Measurements from ENCODE around the gene RNF32. TPM values are rescaled to one million over a fixed set of nuclear protein-coding genes. Genes with fewer than 3 reads are reported as not detected.

The RNF32 gene
- total and polyA plus RNA-seq, 2 of the 13 experiments (the other 11 are each of a cell fraction or from before 2014, with no cell fraction given), result not detected

- no peak for TF ChIP-seq FOXO4 (CRISPR knock-in tag; conservative IDR thresholded peaks at IDR 0.05)
- TF ChIP-seq GATAD1 (CRISPR knock-in tag; IDR thresholded peaks at IDR 0.05), result no peak; the same call in 1 of the 2 replicates
- TF ChIP-seq CREBL2 (CRISPR knock-in tag; IDR thresholded peaks at IDR 0.05; ENCODE audit: borderline replicate concordance), result no peak
- TF ChIP-seq ZNF510 (CRISPR knock-in tag; IDR thresholded peaks at IDR 0.05; ENCODE audit: low read depth), result no peak
- peak; percentile 62; the same call in 1 of the 2 replicates for TF ChIP-seq ZNF580 (CRISPR knock-in tag; IDR thresholded peaks at IDR 0.05; ENCODE audit: borderline replicate concordance, low read depth)
- 0 out of 2 replicates have a peak, but pooled peaks have one; percentile 72 for TF ChIP-seq ZNF335 (CRISPR knock-in tag; IDR thresholded peaks at IDR 0.05)
- peak; percentile 54; the same call in 1 of the 2 replicates for TF ChIP-seq KLF9 (CRISPR knock-in tag; IDR thresholded peaks at IDR 0.05; ENCODE audit: low read depth)
- peak; percentile 92 for TF ChIP-seq CBFB (CRISPR knock-in tag; IDR thresholded peaks at IDR 0.05)
- no peak for TF ChIP-seq ZNF607 (CRISPR knock-in tag; IDR thresholded peaks at IDR 0.05; ENCODE audit: borderline replicate concordance)
- TF ChIP-seq SRSF9 (IDR thresholded peaks at IDR 0.05; ENCODE audit: borderline replicate concordance, insufficient read depth, low read depth, low read length, poor library complexity, severe bottlenecking), result no peak
- TF ChIP-seq SRSF1 (optimal IDR thresholded peaks at IDR 0.05; ENCODE audit: low read depth, low read length), result no peak
- peak; percentile 90 for TF ChIP-seq POLR2G (IDR thresholded peaks at IDR 0.05; ENCODE audit: low read depth, low read length)
- no peak for TF ChIP-seq NPAS2 (CRISPR knock-in tag; IDR thresholded peaks at IDR 0.05; ENCODE audit: borderline replicate concordance)
- TF ChIP-seq ZEB1 (IDR thresholded peaks at IDR 0.05; ENCODE audit: insufficient replicate concordance, low read depth), result peak; percentile 96
- no peak for TF ChIP-seq ZFP36L2 (CRISPR knock-in tag; IDR thresholded peaks at IDR 0.05)
- 0 out of 2 replicates have a peak, but pooled peaks have one; percentile 15 for TF ChIP-seq HNRNPUL1 (IDR thresholded peaks at IDR 0.05; ENCODE audit: low read depth, low read length)
- TF ChIP-seq NR3C1 (CRISPR knock-in tag; IDR thresholded peaks at IDR 0.05), result no peak
- TF ChIP-seq, protein P1, sequence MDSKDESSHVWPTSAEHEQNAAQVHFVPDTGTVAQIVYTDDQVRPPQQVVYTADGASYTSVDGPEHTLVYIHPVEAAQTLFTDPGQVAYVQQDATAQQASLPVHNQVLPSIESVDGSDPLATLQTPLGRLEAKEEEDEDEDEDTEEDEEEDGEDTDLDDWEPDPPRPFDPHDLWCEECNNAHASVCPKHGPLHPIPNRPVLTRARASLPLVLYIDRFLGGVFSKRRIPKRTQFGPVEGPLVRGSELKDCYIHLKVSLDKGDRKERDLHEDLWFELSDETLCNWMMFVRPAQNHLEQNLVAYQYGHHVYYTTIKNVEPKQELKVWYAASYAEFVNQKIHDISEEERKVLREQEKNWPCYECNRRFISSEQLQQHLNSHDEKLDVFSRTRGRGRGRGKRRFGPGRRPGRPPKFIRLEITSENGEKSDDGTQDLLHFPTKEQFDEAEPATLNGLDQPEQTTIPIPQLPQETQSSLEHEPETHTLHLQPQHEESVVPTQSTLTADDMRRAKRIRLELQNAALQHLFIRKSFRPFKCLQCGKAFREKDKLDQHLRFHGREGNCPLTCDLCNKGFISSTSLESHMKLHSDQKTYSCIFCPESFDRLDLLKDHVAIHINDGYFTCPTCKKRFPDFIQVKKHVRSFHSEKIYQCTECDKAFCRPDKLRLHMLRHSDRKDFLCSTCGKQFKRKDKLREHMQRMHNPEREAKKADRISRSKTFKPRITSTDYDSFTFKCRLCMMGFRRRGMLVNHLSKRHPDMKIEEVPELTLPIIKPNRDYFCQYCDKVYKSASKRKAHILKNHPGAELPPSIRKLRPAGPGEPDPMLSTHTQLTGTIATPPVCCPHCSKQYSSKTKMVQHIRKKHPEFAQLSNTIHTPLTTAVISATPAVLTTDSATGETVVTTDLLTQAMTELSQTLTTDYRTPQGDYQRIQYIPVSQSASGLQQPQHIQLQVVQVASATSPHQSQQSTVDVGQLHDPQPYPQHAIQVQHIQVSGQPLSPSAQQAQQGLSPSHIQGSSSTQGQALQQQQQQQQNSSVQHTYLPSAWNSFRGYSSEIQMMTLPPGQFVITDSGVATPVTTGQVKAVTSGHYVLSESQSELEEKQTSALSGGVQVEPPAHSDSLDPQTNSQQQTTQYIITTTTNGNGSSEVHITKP (CRISPR knock-in tag; IDR thresholded peaks at IDR 0.05; ENCODE audit: low read depth), result no peak; the same call in 1 of the 2 replicates
- TF ChIP-seq SNAPC2 (CRISPR knock-in tag; IDR thresholded peaks at IDR 0.05), result no peak
- TF ChIP-seq ZZZ3 (CRISPR knock-in tag; IDR thresholded peaks at IDR 0.05; ENCODE audit: borderline replicate concordance), result no peak
- TF ChIP-seq SP140L (CRISPR knock-in tag; IDR thresholded peaks at IDR 0.05; ENCODE audit: borderline replicate concordance), result no peak; the same call in 1 of the 2 replicates
- TF ChIP-seq RFX3 (CRISPR knock-in tag; IDR thresholded peaks at IDR 0.05), result no peak
- peak; percentile 3 for TF ChIP-seq HNRNPK (IDR thresholded peaks at IDR 0.05; ENCODE audit: low read depth, low read length, poor library complexity, severe bottlenecking)
Measured at GRCh38 chr7:156614434-156615264, 25.9 kb upstream of the RNF32 start (continued).

Data from HepG2 (cell line).